Measurements from ENCODE around the gene RSBN1L.

DNA sequence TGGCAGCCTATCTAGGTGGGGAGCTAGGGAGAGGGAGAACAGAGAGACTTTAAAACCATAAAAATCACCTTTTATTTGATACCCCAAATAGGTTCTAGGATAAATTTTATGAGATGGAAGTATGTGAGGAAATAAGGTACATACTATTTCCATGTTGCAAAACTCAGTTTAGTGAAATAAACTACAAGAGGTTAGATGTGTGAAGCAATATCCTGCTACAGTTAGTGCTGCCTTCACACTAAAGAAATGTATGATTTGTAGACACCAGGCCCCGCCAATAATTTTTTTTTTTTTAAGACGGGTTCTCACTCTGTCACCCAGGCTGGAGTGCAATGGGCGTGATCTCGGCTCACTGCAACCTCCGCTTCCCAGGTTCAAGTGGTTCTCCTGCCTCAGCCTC, 34.4 kb upstream of the RSBN1L start:
- TF ChIP-seq EZH2 (IDR thresholded peaks at IDR 0.05) = no peak
- TF ChIP-seq, protein P1, sequence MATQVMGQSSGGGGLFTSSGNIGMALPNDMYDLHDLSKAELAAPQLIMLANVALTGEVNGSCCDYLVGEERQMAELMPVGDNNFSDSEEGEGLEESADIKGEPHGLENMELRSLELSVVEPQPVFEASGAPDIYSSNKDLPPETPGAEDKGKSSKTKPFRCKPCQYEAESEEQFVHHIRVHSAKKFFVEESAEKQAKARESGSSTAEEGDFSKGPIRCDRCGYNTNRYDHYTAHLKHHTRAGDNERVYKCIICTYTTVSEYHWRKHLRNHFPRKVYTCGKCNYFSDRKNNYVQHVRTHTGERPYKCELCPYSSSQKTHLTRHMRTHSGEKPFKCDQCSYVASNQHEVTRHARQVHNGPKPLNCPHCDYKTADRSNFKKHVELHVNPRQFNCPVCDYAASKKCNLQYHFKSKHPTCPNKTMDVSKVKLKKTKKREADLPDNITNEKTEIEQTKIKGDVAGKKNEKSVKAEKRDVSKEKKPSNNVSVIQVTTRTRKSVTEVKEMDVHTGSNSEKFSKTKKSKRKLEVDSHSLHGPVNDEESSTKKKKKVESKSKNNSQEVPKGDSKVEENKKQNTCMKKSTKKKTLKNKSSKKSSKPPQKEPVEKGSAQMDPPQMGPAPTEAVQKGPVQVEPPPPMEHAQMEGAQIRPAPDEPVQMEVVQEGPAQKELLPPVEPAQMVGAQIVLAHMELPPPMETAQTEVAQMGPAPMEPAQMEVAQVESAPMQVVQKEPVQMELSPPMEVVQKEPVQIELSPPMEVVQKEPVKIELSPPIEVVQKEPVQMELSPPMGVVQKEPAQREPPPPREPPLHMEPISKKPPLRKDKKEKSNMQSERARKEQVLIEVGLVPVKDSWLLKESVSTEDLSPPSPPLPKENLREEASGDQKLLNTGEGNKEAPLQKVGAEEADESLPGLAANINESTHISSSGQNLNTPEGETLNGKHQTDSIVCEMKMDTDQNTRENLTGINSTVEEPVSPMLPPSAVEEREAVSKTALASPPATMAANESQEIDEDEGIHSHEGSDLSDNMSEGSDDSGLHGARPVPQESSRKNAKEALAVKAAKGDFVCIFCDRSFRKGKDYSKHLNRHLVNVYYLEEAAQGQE (IDR thresholded peaks at IDR 0.05; ENCODE audit: low read depth) = no peak
- TF ChIP-seq POLR2A (IDR thresholded peaks at IDR 0.05; ENCODE audit: borderline replicate concordance, extremely low read depth, insufficient read depth, insufficient read length) = no peak
- no peak for TF ChIP-seq CTCF (IDR thresholded peaks at IDR 0.05 in 2 of 3, conservative IDR thresholded peaks at IDR 0.05 in 1 of 3; ENCODE audit: borderline replicate concordance in 1 of 3, insufficient read depth in 1 of 3, low read depth in 2 of 3, low read length in 2 of 3)

Data from HCT116 (cell line).